C4-2B (cell line): ENCODE data around the gene SSTR4.

ENCODE experiments used
- H3K27ac ChIP-seq: fragments of 450-650 bp; 2 replicates; pipeline ENCODE4 v1.5.1; 2017
- CTCF ChIP-seq: fragments of 450-650 bp; conservative IDR thresholded peaks from 2 replicates; pipeline ENCODE4 v1.5.1; 2017; ENCODE audit warnings: mild to moderate bottlenecking
- ZFX ChIP-seq: fragments of 450-650 bp; IDR thresholded peaks from 2 replicates; pipeline ENCODE4 v1.6.1; 2017

SSTR4 gene

GRCh38 chr20:23061734-23062561 lies 26.8 kb downstream of the SSTR4 start:
- TF ChIP-seq CTCF (peak; percentile 32), ZFX (no peak)
- H3K27ac ChIP-seq, result no peak overlapping the region

GRCh38 chr20:23062632-23063031 lies 27.5 kb downstream of the SSTR4 start:
- no peak overlapping the region for H3K27ac ChIP-seq
- TF ChIP-seq ZFX, result no peak
- no peak for TF ChIP-seq CTCF

GRCh38 chr20:23063168-23063567 lies 28.1 kb downstream of the SSTR4 start:
- TF ChIP-seq CTCF (no peak), ZFX (no peak)
- H3K27ac ChIP-seq, result no peak overlapping the region

- TF ChIP-seq CTCF, result no peak
- H3K27ac ChIP-seq, result no peak overlapping the region
Observed at GRCh38 chr20:23063581-23063980, 28.5 kb downstream of the SSTR4 start.

- TF ChIP-seq ZFX (no peak), CTCF (no peak)
Observed at GRCh38 chr20:23065266-23066201, 30.4 kb downstream of the SSTR4 start.

GRCh38 chr20:23066772-23067171 lies 31.7 kb downstream of the SSTR4 start:
- TF ChIP-seq CTCF (no peak), ZFX (no peak)

More at GRCh38 chr20:23065266-23066201, 30.4 kb downstream of the SSTR4 start:
- no peak overlapping the region for H3K27ac ChIP-seq

GRCh38 chr20:23068283-23068682 lies 33.2 kb downstream of the SSTR4 start:
- no peak for TF ChIP-seq ZFX
- TF ChIP-seq CTCF, result no peak

More at GRCh38 chr20:23066772-23067171, 31.7 kb downstream of the SSTR4 start:
- H3K27ac ChIP-seq, result no peak overlapping the region

More at GRCh38 chr20:23068283-23068682, 33.2 kb downstream of the SSTR4 start:
- H3K27ac ChIP-seq, result no peak overlapping the region
